Heart left ventricle (tissue), 16 donors: Measurements from ENCODE around the gene ATP6V0E2. TPM values are rescaled to one million over a fixed set of nuclear protein-coding genes. Genes with fewer than 3 reads are reported as not detected.

Source experiments
- ATAC-seq, 4 donors: fragments of 200-7000 bp; cut with Tn5 transposase; one replicate each; pipeline ENCODE4 v1.9.1; 2020 to 2022; ENCODE audit warnings: moderate library complexity in 4 of 4, mild to moderate bottlenecking in 3 of 4, moderate number of reproducible peaks in 1 of 4
- DNase-seq, 5 donors: peaks; one replicate each; pipeline ENCODE4 v3.0.0-alpha.2; 2020
- H3K27ac ChIP-seq, 12 donors: fragments of 200-600 bp; sonication (generic) in 4 of 12; one replicate each; pipeline versions ENCODE4 v1.5.0 to v1.8.0; 2016 to 2022; ENCODE audit warnings: mild to moderate bottlenecking in 2 of 12
- H3K27me3 ChIP-seq, 9 donors: fragments of 200-600 bp; sonication (generic) in 2 of 9; one replicate each; pipeline versions ENCODE4 v1.5.1 to v1.8.0; 2016 to 2022; ENCODE audit warnings: mild to moderate bottlenecking in 3 of 9
- H3K36me3 ChIP-seq, 9 donors: fragments of 200-600 bp; sonication (generic) in 2 of 9; one replicate each; pipeline versions ENCODE4 v1.5.0 to v1.8.0; 2018 to 2022; ENCODE audit warnings: mild to moderate bottlenecking in 2 of 9
- H3K4me1 ChIP-seq, 12 donors: fragments of 200-600 bp; sonication (generic) in 4 of 12; one replicate each; pipeline versions ENCODE4 v1.5.0 to v1.8.0; 2016 to 2022; ENCODE audit warnings: mild to moderate bottlenecking in 3 of 12
- H3K4me3 ChIP-seq, 12 donors: fragments of 200-600 bp; sonication (generic) in 4 of 12; one replicate each; pipeline versions ENCODE4 v1.5.0 to v1.8.0; 2017 to 2022; ENCODE audit warnings: mild to moderate bottlenecking in 9 of 12, moderate library complexity in 4 of 12
- H3K9me3 ChIP-seq, 12 donors: fragments of 200-600 bp; sonication (generic) in 4 of 12; one replicate each; pipeline versions ENCODE4 v1.5.0 to v1.8.0; 2016 to 2022; ENCODE audit warnings: mild to moderate bottlenecking in 1 of 12
- POLR2A ChIP-seq, 2 donors: fragments of 450-650 bp; IDR thresholded peaks; one replicate each; pipeline ENCODE4 v1.6.1; 2017; ENCODE audit warnings: antibody characterized with exemption in 2 of 2, mild to moderate bottlenecking in 2 of 2, moderate library complexity in 2 of 2
- WGBS, 4 donors: extraction: QIAGEN DNeasy Blood & Tissue Kit in 2 of 4; methylation state at CpG; one replicate each; pipeline versions ENCODE4 v1.1.5 to v1.1.7; 2013 to 2018; 5-methylcytosine and 5-hydroxymethylcytosine counted together
- intact Hi-C, 10 donors: fragments of 100-400 bp; cut with DNase I; formaldehyde crosslinking; loops; one replicate each; pipeline versions ENCODE4 v1.11.1 to v1.14.2; 2022
- polyA plus RNA-seq, 2 donors: library from polyadenylated mRNA; stranded (reverse); fragments of 200-250 nt; gene quantifications; one replicate each; pipeline ENCODE4 v1.2.3, GENCODE V29; 2013
- total RNA-seq, 9 donors: library from RNA; depleted of rRNA in 2 of 9; stranded (reverse); fragments of >200 nt in 2 of 9; fragmentation: NEBNext Ultra II Directional in 3 of 9; extraction: Animal tissue kit (Norgen Biotek cat#: 25700) in 3 of 9; gene quantifications; one replicate each; pipeline versions ENCODE4 v1.1.0 to v1.2.4, GENCODE V29; 2016 to 2023
- TF ChIP-seq, protein P1 (sequence below), 12 donors: fragments of 200-600 bp; sonication (generic) in 4 of 12; IDR thresholded peaks; one replicate each; pipeline versions ENCODE4 v1.5.0 to v1.8.0; 2018 to 2022; ENCODE audit warnings: antibody characterized with exemption in 12 of 12, mild to moderate bottlenecking in 5 of 12
- donor health status: ischemic (EF 13 %, LVEDD 7.1; RV severe dilation, severe dysfunction).
- donor health status: healthy with polysubstance abuse.
- donor health status: DM: no; HTN: yes; CAD: no.
- donor health status: DM: no; HTN: no; CAD: no.
- donor health status: ischemic (EF 25% LVEDD 6.9; RV normal size, moderate dysfunction).
- donor health status: ischemic (EF 25% LVEDD 5.7; RV mildly dilated, moderate dysfunction).
- donor health status: healthy.
- donor health status: DM: yes; HTN: yes; CAD: no.
- donor health status: ischemic (EF 35%, LVEDD 5.7; RV mildly dilated, moderate dysfunction).
- donor health status: nonischemic (EF 11% LVEDD 7.7; RV severe dilation, severe dysfunction).
- donor health status: DM: yes; HTN: yes; CAD: no.
- donor health status: PGD.
- donor health status: ischemic (EF 29% LVEDD 5.4; RV normal size, mild dysfunction).
- donor health status: nonischemic (EF 23%, LVEDD 6.1; RV moderate dilation, normal function).

Gene ATP6V0E2
- total and polyA plus RNA-seq, 11 donors, result 39.0 to 137 (median 92.2) TPM

DNA sequence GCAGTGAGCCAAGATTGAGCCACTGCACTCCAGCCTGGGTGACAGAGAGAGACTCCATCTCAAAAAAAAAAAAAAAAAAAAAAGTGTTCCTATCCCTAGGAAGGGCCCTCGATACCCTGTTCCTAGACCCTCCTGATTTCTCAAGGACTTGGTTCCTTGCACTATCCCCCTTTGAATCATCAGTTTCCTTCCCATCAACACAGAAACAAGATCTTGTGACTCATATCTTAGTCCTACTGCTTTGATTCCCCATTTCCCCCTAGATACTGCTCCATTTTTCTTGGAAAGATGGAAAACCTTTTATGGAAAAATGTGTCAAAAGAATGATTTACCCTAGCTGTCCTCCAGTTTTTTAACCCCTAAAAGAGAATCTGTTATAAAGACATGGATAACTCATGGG is 37.3 kb upstream of the ATP6V0E2 start:
- Histone ChIP-seq H3K4me1 (peaks cover 0 to 17% (median 13%) of the 10 kb centered on the region in 12 donors), H3K27me3 (peaks cover 0 to 6% (median 0%) of the 10 kb centered on the region in 9 donors), H3K27ac (no peak overlapping the region), H3K9me3 (no peaks in the 10 kb centered on the region), H3K4me3 (no peak overlapping the region), H3K36me3 (no peaks in the 10 kb centered on the region)
- WGBS, 4 donors, result 50 to 86% (median 52%) methylated on average over 1 of the region's 1 CpG
- TF ChIP-seq POLR2A (IDR thresholded peaks at IDR 0.05), result no peak
- TF ChIP-seq, protein P1, sequence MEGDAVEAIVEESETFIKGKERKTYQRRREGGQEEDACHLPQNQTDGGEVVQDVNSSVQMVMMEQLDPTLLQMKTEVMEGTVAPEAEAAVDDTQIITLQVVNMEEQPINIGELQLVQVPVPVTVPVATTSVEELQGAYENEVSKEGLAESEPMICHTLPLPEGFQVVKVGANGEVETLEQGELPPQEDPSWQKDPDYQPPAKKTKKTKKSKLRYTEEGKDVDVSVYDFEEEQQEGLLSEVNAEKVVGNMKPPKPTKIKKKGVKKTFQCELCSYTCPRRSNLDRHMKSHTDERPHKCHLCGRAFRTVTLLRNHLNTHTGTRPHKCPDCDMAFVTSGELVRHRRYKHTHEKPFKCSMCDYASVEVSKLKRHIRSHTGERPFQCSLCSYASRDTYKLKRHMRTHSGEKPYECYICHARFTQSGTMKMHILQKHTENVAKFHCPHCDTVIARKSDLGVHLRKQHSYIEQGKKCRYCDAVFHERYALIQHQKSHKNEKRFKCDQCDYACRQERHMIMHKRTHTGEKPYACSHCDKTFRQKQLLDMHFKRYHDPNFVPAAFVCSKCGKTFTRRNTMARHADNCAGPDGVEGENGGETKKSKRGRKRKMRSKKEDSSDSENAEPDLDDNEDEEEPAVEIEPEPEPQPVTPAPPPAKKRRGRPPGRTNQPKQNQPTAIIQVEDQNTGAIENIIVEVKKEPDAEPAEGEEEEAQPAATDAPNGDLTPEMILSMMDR (IDR thresholded peaks at IDR 0.05), result no peak
- intact Hi-C loops, result loop anchor here in 7 of 10 donors (5.0 to 10.0 kb wide), 6 partner anchors 36 to 552 kb away; partner anchors contain the start of genes ZNF467 (in 3 of the 7) and ATP6V0E2 (in 1 of the 7)
- ATAC-seq, result no peak
- no peak for DNase-seq

DNA sequence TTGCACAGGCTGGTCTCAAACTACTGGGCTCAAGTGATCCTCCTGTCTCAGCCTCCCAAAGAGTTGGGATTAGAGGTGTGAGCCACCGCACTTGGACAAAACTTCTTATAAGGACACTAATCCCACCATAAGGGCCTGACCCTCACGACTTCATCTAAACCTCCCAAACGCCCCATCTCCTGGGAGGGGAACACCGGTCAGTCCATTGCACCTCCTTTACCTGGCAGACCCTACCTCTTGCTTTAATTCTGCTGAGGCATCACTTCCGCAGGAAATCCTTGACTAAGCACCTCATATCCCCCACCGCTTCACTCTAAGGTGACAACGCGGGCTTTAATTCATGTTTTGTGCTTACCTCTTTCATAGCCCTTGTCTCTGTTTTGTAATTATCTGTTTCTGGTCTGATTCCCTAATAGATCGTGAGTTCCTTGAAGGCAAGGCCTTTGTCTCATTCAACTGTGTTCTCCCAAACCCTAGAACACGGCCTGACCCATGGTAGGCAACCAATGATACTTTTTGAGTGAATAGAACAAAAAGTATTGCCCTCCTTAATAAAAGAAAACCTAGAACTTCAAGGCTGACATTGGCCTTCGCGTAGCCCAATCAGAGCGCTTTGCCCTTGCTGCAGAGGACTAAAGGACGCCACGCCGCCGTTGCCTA is 36.1 kb upstream of the ATP6V0E2 start:
- WGBS, 4 donors, result 33 to 36% (median 35%) methylated on average over 17 of the region's 17 CpGs
- TF ChIP-seq POLR2A (IDR thresholded peaks at IDR 0.05), result no peak
- TF ChIP-seq, protein P1 (IDR thresholded peaks at IDR 0.05), result no peak
- H3K9me3 ChIP-seq, result no peaks in the 10 kb centered on the region
- H3K27ac ChIP-seq, result peak overlapping the region in 8 of 12 donors; percentile 28 to 96 (median 90)
- H3K27me3 ChIP-seq, result no peaks in the 10 kb centered on the region
- DNase-seq, result peak in 1 of 5 donors; percentile 10
- ATAC-seq, result no peak
- H3K4me1 ChIP-seq, result peaks cover 0 to 17% (median 13%) of the 10 kb centered on the region in 12 donors
- H3K4me3 ChIP-seq, result peak overlapping the region in 6 of 12 donors; percentile 76 to 100 (median 95)
- no peaks in the 10 kb centered on the region for H3K36me3 ChIP-seq
- intact Hi-C loops, result loop anchor here in 7 of 10 donors (2.0 to 10.0 kb wide), 8 partner anchors 35 to 553 kb away; partner anchors contain the start of genes ATP6V0E2 (in 4 of the 7) and ZNF467 (in 4 of the 7)

DNA sequence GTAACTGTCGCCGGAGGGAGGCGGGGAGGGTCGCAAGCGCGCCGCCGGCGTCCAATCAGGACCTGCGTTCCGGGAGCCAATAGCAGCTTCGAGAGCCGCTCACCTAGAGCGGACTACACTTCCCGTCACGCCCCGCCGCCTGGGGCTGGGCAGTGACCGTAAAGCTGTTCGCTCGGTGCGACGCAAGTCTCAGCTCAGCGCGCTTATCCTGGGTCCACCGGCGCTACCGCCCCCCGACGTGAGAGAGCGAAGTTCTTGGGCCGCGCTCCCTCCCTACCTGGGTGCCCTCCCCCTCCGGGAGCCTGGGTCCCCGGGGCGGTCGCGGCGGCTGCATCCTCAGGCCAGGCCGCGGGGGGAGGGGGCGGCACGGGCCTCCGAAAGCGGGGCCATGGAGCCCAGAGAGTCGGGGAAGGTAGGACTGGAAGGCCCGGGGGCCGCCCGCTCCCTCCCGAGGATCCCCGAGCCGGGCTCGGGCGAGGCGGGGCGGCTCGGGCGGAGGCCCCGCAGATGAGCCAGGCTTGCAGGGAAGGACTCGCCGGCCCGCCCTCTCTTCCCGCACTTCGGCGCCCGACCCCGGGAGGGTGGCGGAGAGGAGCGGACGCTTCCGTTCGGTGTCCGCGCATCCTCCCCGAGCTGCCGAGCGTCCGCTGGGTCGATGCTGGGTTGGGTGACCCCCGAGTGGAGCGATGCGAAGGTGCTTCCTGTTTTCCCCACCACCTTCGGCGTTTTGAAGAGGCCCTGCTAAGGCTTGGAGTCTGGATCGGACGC is 35.4 kb upstream of the ATP6V0E2 start, which contains the start of gene ZNF862:
TSS of gene ZNF862 (plus strand) at position 152 of the 768 bp plus-strand sequence. CDS start at position 389, 237 bp downstream.
- Histone ChIP-seq H3K4me1 (peaks cover 0 to 17% (median 13%) of the 10 kb centered on the region in 12 donors), H3K9me3 (no peaks in the 10 kb centered on the region), H3K4me3 (peak within 1 kb of the TSS; percentile 65 to 100 (median 90)), H3K27me3 (no peaks in the 10 kb centered on the region), H3K27ac (peak within 1 kb of the TSS in 11 of 12 donors; percentile 79 to 96 (median 91)), H3K36me3 (no peaks in the 10 kb centered on the region)
- peak in 1 of 2 donors; percentile 95 for TF ChIP-seq POLR2A (IDR thresholded peaks at IDR 0.05)
- TF ChIP-seq, protein P1 (IDR thresholded peaks at IDR 0.05), result peak in 1 of 12 donors; percentile 22
- intact Hi-C loops, result loop anchor here in 7 of 10 donors (2.0 to 10.0 kb wide), 8 partner anchors 34 to 554 kb away; partner anchors contain the start of genes ATP6V0E2 (in 4 of the 7) and ZNF467 (in 4 of the 7)
- peak; percentile 98 to 99 (median 99) for DNase-seq
- ATAC-seq, result peak; percentile 99 to 100 (median 99)
- WGBS, 4 donors, result 0 to 1% (median 0%) methylated on average over 62 to 86 of the region's 86 CpGs
